GM21423 (cell line): ENCODE results near the gene POM121.
"Not testable (repeated sequence)": the region's sequence is repeated elsewhere in the genome, so short reads cannot be mapped to it uniquely, and the experiment has no call there.

Source experiments
- ATAC-seq: cut with Tn5 transposase; IDR thresholded peaks from one replicate; pipeline ENCODE4 v1.9.1; 2021; ENCODE audit warnings: mild to moderate bottlenecking, moderate library complexity; ENCODE audit not compliant: unreplicated experiment

Gene POM121

GRCh38 chr7:72990146-72990913 lies 65.4 kb downstream of the POM121 start:
- not testable (repeated sequence) for ATAC-seq

- ATAC-seq: not testable (repeated sequence)
Measured at GRCh38 chr7:72995484-72995883, 70.6 kb downstream of the POM121 start.

- ATAC-seq: not testable (repeated sequence)
Measured at GRCh38 chr7:72997447-72997846, 72.6 kb downstream of the POM121 start.

- not testable (repeated sequence) for ATAC-seq
Measured at GRCh38 chr7:72997887-72998468, 73.1 kb downstream of the POM121 start.
